ENCODE data around the gene CFDP1. TPM values are rescaled to one million over a fixed set of nuclear protein-coding genes. Genes with fewer than 3 reads are reported as not detected.
A peak's percentile ranks its signal among the peaks of the same experiment; 100 is the strongest.
"Not testable (repeated sequence)": the region's sequence is repeated elsewhere in the genome, so short reads cannot be mapped to it uniquely, and the experiment has no call there.

CFDP1 gene
- total and polyA plus RNA-seq, 12 donors: 40.6 to 129 (median 61.4) TPM

- Histone ChIP-seq H3K27ac (no peak overlapping the region), H3K27me3 (no peaks in the 10 kb centered on the region), H3K9me3 (replicated peaks in 1 of 3) (no peaks in the 10 kb centered on the region), H3K36me3 (replicated peaks in 1 of 2) (no peaks in the 10 kb centered on the region), H3K4me3 (no peak overlapping the region), H3K4me1 (replicated peaks in 1 of 2) (peaks cover 17 to 31% of the 10 kb centered on the region in 2 donors)
- 84 to 94% (median 89%) methylated on average over 2 of the region's 2 CpGs for WGBS, 4 donors
- TF ChIP-seq, protein P1, sequence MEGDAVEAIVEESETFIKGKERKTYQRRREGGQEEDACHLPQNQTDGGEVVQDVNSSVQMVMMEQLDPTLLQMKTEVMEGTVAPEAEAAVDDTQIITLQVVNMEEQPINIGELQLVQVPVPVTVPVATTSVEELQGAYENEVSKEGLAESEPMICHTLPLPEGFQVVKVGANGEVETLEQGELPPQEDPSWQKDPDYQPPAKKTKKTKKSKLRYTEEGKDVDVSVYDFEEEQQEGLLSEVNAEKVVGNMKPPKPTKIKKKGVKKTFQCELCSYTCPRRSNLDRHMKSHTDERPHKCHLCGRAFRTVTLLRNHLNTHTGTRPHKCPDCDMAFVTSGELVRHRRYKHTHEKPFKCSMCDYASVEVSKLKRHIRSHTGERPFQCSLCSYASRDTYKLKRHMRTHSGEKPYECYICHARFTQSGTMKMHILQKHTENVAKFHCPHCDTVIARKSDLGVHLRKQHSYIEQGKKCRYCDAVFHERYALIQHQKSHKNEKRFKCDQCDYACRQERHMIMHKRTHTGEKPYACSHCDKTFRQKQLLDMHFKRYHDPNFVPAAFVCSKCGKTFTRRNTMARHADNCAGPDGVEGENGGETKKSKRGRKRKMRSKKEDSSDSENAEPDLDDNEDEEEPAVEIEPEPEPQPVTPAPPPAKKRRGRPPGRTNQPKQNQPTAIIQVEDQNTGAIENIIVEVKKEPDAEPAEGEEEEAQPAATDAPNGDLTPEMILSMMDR (IDR thresholded peaks at IDR 0.05): no peak
- no peak for TF ChIP-seq POLR2A (IDR thresholded peaks at IDR 0.05)
- intact Hi-C loops (cut with DNase I): no loop called here
- peak in 1 of 7 donors; percentile 18 for DNase-seq
These were observed 25.1 kb upstream of the CFDP1 start for GRCh38 chr16:75458439-75458838.

- Histone ChIP-seq H3K4me3 (no peak overlapping the region), H3K4me1 (replicated peaks in 1 of 2) (peaks cover 21 to 31% of the 10 kb centered on the region in 2 donors), H3K36me3 (replicated peaks in 1 of 2) (no peaks in the 10 kb centered on the region), H3K9me3 (replicated peaks in 1 of 3) (no peaks in the 10 kb centered on the region), H3K27ac (no peak overlapping the region), H3K27me3 (no peaks in the 10 kb centered on the region)
- 90 to 95% (median 93%) methylated on average over 4 of the region's 4 CpGs for WGBS, 4 donors
- intact Hi-C loops (cut with DNase I): no loop called here
- TF ChIP-seq POLR2A (IDR thresholded peaks at IDR 0.05): no peak
- TF ChIP-seq, protein P1 (IDR thresholded peaks at IDR 0.05): no peak
- DNase-seq: no peak
These were observed 24.7 kb upstream of the CFDP1 start for GRCh38 chr16:75458029-75458428.

GRCh38 chr16:75457485-75458021, 24.2 kb upstream of the CFDP1 start:
- Histone ChIP-seq H3K4me3 (no peak overlapping the region), H3K36me3 (replicated peaks in 1 of 2) (no peaks in the 10 kb centered on the region), H3K27ac (peak overlapping the region in 4 of 5 donors; percentile 17 to 62 (median 30)), H3K9me3 (replicated peaks in 1 of 3) (no peaks in the 10 kb centered on the region), H3K27me3 (no peaks in the 10 kb centered on the region), H3K4me1 (replicated peaks in 1 of 2) (peaks cover 24 to 31% of the 10 kb centered on the region in 2 donors)
- peak in 1 of 7 donors; percentile 14 for DNase-seq
- WGBS, 4 donors: 94 to 98% (median 96%) methylated on average over 5 of the region's 5 CpGs
- TF ChIP-seq, protein P1 (IDR thresholded peaks at IDR 0.05): no peak
- no peak for TF ChIP-seq POLR2A (IDR thresholded peaks at IDR 0.05)
- intact Hi-C loops (cut with DNase I): no loop called here

GRCh38 chr16:75456971-75457370, 23.7 kb upstream of the CFDP1 start:
- no peaks in the 10 kb centered on the region for H3K36me3 ChIP-seq (replicated peaks in 1 of 2)
- peak overlapping the region; percentile 17 to 62 (median 30) for H3K27ac ChIP-seq
- intact Hi-C loops (cut with DNase I): no loop called here
- H3K9me3 ChIP-seq (replicated peaks in 1 of 3): no peaks in the 10 kb centered on the region
- H3K27me3 ChIP-seq: no peaks in the 10 kb centered on the region
- WGBS, 4 donors: 40 to 71% (median 41%) methylated on average over 1 of the region's 1 CpG
- H3K4me3 ChIP-seq: no peak overlapping the region
- H3K4me1 ChIP-seq (replicated peaks in 1 of 2): peaks cover 29 to 31% of the 10 kb centered on the region in 2 donors
- peak in 6 of 7 donors; percentile 36 to 85 (median 70) for DNase-seq
- TF ChIP-seq, protein P1 (IDR thresholded peaks at IDR 0.05): no peak
- TF ChIP-seq POLR2A (IDR thresholded peaks at IDR 0.05): peak in 1 of 2 donors; percentile 13

DNA sequence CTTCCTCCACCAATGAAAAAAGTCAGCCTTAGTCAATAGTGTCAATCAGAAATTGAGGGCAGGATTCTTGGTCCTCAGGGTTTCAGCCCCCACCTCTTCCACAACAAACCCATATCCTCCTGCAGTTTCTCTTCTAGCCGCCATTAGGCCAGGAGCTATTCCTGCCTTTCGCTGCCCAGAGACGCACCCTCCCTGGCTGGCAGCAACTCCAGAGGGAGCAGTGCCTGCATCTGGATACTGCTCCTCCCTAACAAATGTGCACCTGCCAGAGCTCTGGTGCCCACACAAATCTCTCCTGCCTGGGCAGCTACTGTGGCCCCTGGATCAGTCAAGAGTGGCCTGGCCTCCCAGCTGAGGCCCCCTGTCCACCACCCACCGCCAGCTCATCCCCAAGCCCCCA, 23.2 kb upstream of the CFDP1 start:
- peak overlapping the region in 2 of 5 donors; percentile 16 to 28 for H3K27ac ChIP-seq
- H3K9me3 ChIP-seq (replicated peaks in 1 of 3): not testable (repeated sequence)
- WGBS, 4 donors: 88 to 93% (median 90%) methylated on average over 4 of the region's 4 CpGs

More for the DNA sequence above, 23.2 kb upstream of the CFDP1 start:
- peak in 1 of 7 donors; percentile 48 for DNase-seq
- intact Hi-C loops (cut with DNase I); H3K27me3 ChIP-seq; H3K36me3 ChIP-seq (replicated peaks in 1 of 2); H3K4me3 ChIP-seq: not testable (repeated sequence)
- peaks cover 25 to 27% of the 10 kb centered on the region in 2 donors for H3K4me1 ChIP-seq (replicated peaks in 1 of 2)

Measured in adrenal gland (tissue), 12 donors.